ENCODE measurements around the gene CEBPZOS.

The CEBPZOS gene

DNA sequence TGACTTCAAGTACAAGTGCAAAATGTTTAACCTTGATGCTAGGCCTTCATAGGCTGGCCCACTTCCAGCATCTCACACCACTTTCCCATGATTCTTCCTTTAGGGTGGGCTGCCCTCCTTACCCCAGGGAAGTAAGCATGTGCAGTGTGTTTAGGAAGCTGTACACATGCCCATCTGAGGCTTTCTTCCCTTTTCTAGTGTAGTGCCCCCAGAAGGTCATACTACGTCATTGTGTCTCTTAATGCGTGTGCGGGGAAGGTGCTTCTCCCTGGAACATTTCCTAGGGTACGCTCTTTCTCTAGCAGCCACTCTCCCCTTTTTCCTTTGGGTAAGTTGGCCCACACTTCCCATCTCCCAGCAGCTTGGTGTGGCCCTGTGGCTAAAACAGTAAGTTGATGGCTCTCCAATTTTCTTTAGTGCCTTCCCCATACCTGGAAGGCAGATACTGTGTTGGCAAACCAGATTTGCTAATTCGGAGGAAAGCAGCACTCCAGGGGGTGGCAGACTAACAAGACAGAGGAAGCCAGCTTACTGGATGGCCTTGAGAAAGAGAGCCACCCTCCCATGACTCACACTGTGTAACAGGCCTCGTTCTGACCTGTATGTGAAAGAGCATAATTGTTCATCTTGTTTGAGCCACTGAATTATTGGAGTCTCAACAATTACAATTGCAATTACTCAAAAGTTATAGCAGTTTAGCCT lies 6.7 kb upstream of the CEBPZOS start:
- no peaks in the 10 kb centered on the region for H3K79me1 ChIP-seq (ENCODE audit: low read length)
- no peak overlapping the region for H2AFZ ChIP-seq (ENCODE audit: insufficient read depth, low read length, poor library complexity)
- H4K91ac ChIP-seq (ENCODE audit: low read depth, low read length): no peak overlapping the region
- no peak overlapping the region for H4K12ac ChIP-seq (ENCODE audit: low read depth, low read length)
- H3K18ac ChIP-seq (ENCODE audit: low read length): no peak overlapping the region
- H3K4me2 ChIP-seq (ENCODE audit: low read length): no peak overlapping the region
- no peak overlapping the region for H3K4me3 ChIP-seq (ENCODE audit: low read depth, low read length)
- no peak overlapping the region for H2BK5ac ChIP-seq (ENCODE audit: low read depth, low read length, poor library complexity)
- H3K27ac ChIP-seq (ENCODE audit: low read depth, low read length): no peak overlapping the region
- no CpG with 5 or more reads among the region's 6 CpGs for WGBS (ENCODE audit: extremely low coverage, insufficient coverage, insufficient read length)
- peaks cover 0 to 3% of the 10 kb centered on the region in 2 experiments for H3K4me1 ChIP-seq (ENCODE audit: control insufficient read depth in 1 of 2, insufficient read depth in 2 of 2, low read length in 2 of 2)
- no peaks in the 10 kb centered on the region for H3K27me3 ChIP-seq (ENCODE audit: insufficient read depth, low read length)
- no peaks in the 10 kb centered on the region for H3K9me3 ChIP-seq (ENCODE audit: insufficient read depth, low read depth, low read length)
- H2BK12ac ChIP-seq (ENCODE audit: low read length): no peak overlapping the region
- H2BK120ac ChIP-seq (ENCODE audit: insufficient read depth, low read length, poor library complexity): no peak overlapping the region
- H4K8ac ChIP-seq (ENCODE audit: low read depth, low read length): no peak overlapping the region
- no peaks in the 10 kb centered on the region for H3K79me2 ChIP-seq (ENCODE audit: control insufficient read depth, insufficient read depth, low read length, poor library complexity)
- H2AK5ac ChIP-seq (ENCODE audit: low read length): no peak overlapping the region
- peak; percentile 21 to 24 for DNase-seq
- no peaks in the 10 kb centered on the region for H3K36me3 ChIP-seq (ENCODE audit: control insufficient read depth in 1 of 2, insufficient read depth in 2 of 2, low read length in 2 of 2)
- no peak overlapping the region for H3K4ac ChIP-seq (ENCODE audit: low read depth, low read length)
- no peak overlapping the region for H3K14ac ChIP-seq (ENCODE audit: low read length)
- no peak overlapping the region for H3K9ac ChIP-seq (ENCODE audit: low read length)
- no peak overlapping the region for H3K23ac ChIP-seq (ENCODE audit: low read length)

GRCh38 chr2:37190290-37190689 lies 6.0 kb upstream of the CEBPZOS start:
- Histone ChIP-seq H4K12ac (ENCODE audit: low read depth, low read length) (no peak overlapping the region), H2BK5ac (ENCODE audit: low read depth, low read length, poor library complexity) (no peak overlapping the region), H4K8ac (ENCODE audit: low read depth, low read length) (no peak overlapping the region), H3K27me3 (ENCODE audit: insufficient read depth, low read length) (no peaks in the 10 kb centered on the region), H3K79me1 (ENCODE audit: low read length) (no peaks in the 10 kb centered on the region), H2BK12ac (ENCODE audit: low read length) (no peak overlapping the region), H3K14ac (ENCODE audit: low read length) (no peak overlapping the region), H4K91ac (ENCODE audit: low read depth, low read length) (no peak overlapping the region), H3K18ac (ENCODE audit: low read length) (no peak overlapping the region), H3K36me3 (ENCODE audit: control insufficient read depth in 1 of 2, insufficient read depth in 2 of 2, low read length in 2 of 2) (no peaks in the 10 kb centered on the region), H3K4me3 (ENCODE audit: low read depth, low read length) (no peak overlapping the region), H3K4me1 (ENCODE audit: control insufficient read depth in 1 of 2, insufficient read depth in 2 of 2, low read length in 2 of 2) (peaks cover 0 to 3% of the 10 kb centered on the region in 2 experiments), H3K4me2 (ENCODE audit: low read length) (no peak overlapping the region), H3K4ac (ENCODE audit: low read depth, low read length) (no peak overlapping the region), H2AFZ (ENCODE audit: insufficient read depth, low read length, poor library complexity) (no peak overlapping the region), H3K27ac (ENCODE audit: low read depth, low read length) (no peak overlapping the region), H3K79me2 (ENCODE audit: control insufficient read depth, insufficient read depth, low read length, poor library complexity) (no peaks in the 10 kb centered on the region), H2BK120ac (ENCODE audit: insufficient read depth, low read length, poor library complexity) (no peak overlapping the region), H3K23ac (ENCODE audit: low read length) (no peak overlapping the region), H3K9ac (ENCODE audit: low read length) (no peak overlapping the region), H3K9me3 (ENCODE audit: insufficient read depth, low read depth, low read length) (no peaks in the 10 kb centered on the region), H2AK5ac (ENCODE audit: low read length) (no peak overlapping the region)
- no peak for DNase-seq
- no CpG with 5 or more reads among the region's 4 CpGs for WGBS (ENCODE audit: extremely low coverage, insufficient coverage, insufficient read length)

GRCh38 chr2:37191253-37191652 lies 5.0 kb upstream of the CEBPZOS start:
- H3K4me2 ChIP-seq (ENCODE audit: low read length): no peak overlapping the region
- H3K14ac ChIP-seq (ENCODE audit: low read length): no peak overlapping the region
- H2BK120ac ChIP-seq (ENCODE audit: insufficient read depth, low read length, poor library complexity): no peak overlapping the region
- no peak overlapping the region for H4K91ac ChIP-seq (ENCODE audit: low read depth, low read length)
- no peak overlapping the region for H2BK5ac ChIP-seq (ENCODE audit: low read depth, low read length, poor library complexity)
- no peaks in the 10 kb centered on the region for H3K9me3 ChIP-seq (ENCODE audit: insufficient read depth, low read depth, low read length)
- no peak overlapping the region for H4K8ac ChIP-seq (ENCODE audit: low read depth, low read length)
- H2AFZ ChIP-seq (ENCODE audit: insufficient read depth, low read length, poor library complexity): no peak overlapping the region
- H3K4me1 ChIP-seq (ENCODE audit: control insufficient read depth in 1 of 2, insufficient read depth in 2 of 2, low read length in 2 of 2): peaks cover 0 to 3% of the 10 kb centered on the region in 2 experiments
- H2BK12ac ChIP-seq (ENCODE audit: low read length): no peak overlapping the region
- H3K27ac ChIP-seq (ENCODE audit: low read depth, low read length): no peak overlapping the region
- H3K27me3 ChIP-seq (ENCODE audit: insufficient read depth, low read length): no peaks in the 10 kb centered on the region
- H3K4ac ChIP-seq (ENCODE audit: low read depth, low read length): no peak overlapping the region
- no peak overlapping the region for H3K18ac ChIP-seq (ENCODE audit: low read length)
- no peaks in the 10 kb centered on the region for H3K79me2 ChIP-seq (ENCODE audit: control insufficient read depth, insufficient read depth, low read length, poor library complexity)
- no peak overlapping the region for H3K4me3 ChIP-seq (ENCODE audit: low read depth, low read length)
- no peak overlapping the region for H3K23ac ChIP-seq (ENCODE audit: low read length)
- no peak for DNase-seq
- peaks cover 2% of the 10 kb centered on the region for H3K79me1 ChIP-seq (ENCODE audit: low read length)
- H4K12ac ChIP-seq (ENCODE audit: low read depth, low read length): no peak overlapping the region
- H2AK5ac ChIP-seq (ENCODE audit: low read length): no peak overlapping the region
- no peaks in the 10 kb centered on the region for H3K36me3 ChIP-seq (ENCODE audit: control insufficient read depth in 1 of 2, insufficient read depth in 2 of 2, low read length in 2 of 2)
- WGBS (ENCODE audit: extremely low coverage, insufficient coverage, insufficient read length): no CpG with 5 or more reads among the region's 4 CpGs
- H3K9ac ChIP-seq (ENCODE audit: low read length): no peak overlapping the region

DNA sequence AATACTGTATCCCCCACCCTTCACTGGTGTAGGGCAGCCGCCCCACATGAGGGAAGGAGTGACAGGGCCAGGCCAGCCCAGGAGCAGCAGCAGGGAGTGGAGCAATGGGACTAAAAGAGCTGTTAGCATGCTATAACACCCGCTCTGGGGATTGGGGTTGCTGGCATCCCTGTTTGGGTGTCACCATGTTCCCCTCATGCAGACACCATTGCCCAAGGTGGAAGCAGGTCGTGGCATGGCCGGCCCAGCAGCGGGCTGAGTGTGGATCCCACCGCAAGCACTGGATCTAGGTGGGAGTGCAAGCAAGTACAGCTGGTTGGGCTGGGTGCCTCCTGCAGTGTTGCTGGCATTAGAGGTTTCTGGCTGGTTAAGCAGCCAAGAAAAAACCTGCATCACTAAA lies 4.5 kb upstream of the CEBPZOS start:
- no peak overlapping the region for H3K4me3 ChIP-seq (ENCODE audit: low read depth, low read length)
- no peaks in the 10 kb centered on the region for H3K36me3 ChIP-seq (ENCODE audit: control insufficient read depth in 1 of 2, insufficient read depth in 2 of 2, low read length in 2 of 2)
- no CpG with 5 or more reads among the region's 6 CpGs for WGBS (ENCODE audit: extremely low coverage, insufficient coverage, insufficient read length)
- no peak overlapping the region for H2BK120ac ChIP-seq (ENCODE audit: insufficient read depth, low read length, poor library complexity)
- no peak overlapping the region for H3K4me2 ChIP-seq (ENCODE audit: low read length)
- H3K18ac ChIP-seq (ENCODE audit: low read length): no peak overlapping the region
- H3K14ac ChIP-seq (ENCODE audit: low read length): no peak overlapping the region
- H2AK5ac ChIP-seq (ENCODE audit: low read length): no peak overlapping the region
- no peak overlapping the region for H4K12ac ChIP-seq (ENCODE audit: low read depth, low read length)
- H3K27ac ChIP-seq (ENCODE audit: low read depth, low read length): no peak overlapping the region
- no peak overlapping the region for H3K4ac ChIP-seq (ENCODE audit: low read depth, low read length)
- H2BK5ac ChIP-seq (ENCODE audit: low read depth, low read length, poor library complexity): no peak overlapping the region
- H2AFZ ChIP-seq (ENCODE audit: insufficient read depth, low read length, poor library complexity): no peak overlapping the region
- no peak overlapping the region for H3K23ac ChIP-seq (ENCODE audit: low read length)
- peaks cover 0 to 3% of the 10 kb centered on the region in 2 experiments for H3K4me1 ChIP-seq (ENCODE audit: control insufficient read depth in 1 of 2, insufficient read depth in 2 of 2, low read length in 2 of 2)
- no peak for DNase-seq
- H3K79me1 ChIP-seq (ENCODE audit: low read length): peaks cover 7% of the 10 kb centered on the region
- H3K79me2 ChIP-seq (ENCODE audit: control insufficient read depth, insufficient read depth, low read length, poor library complexity): peaks cover 4% of the 10 kb centered on the region
- no peaks in the 10 kb centered on the region for H3K9me3 ChIP-seq (ENCODE audit: insufficient read depth, low read depth, low read length)
- no peak overlapping the region for H4K8ac ChIP-seq (ENCODE audit: low read depth, low read length)
- H3K27me3 ChIP-seq (ENCODE audit: insufficient read depth, low read length): no peaks in the 10 kb centered on the region
- H3K9ac ChIP-seq (ENCODE audit: low read length): no peak overlapping the region
- no peak overlapping the region for H2BK12ac ChIP-seq (ENCODE audit: low read length)
- H4K91ac ChIP-seq (ENCODE audit: low read depth, low read length): no peak overlapping the region

All from trophoblast cell (in vitro differentiated cells and primary cell).